Smooth muscle cell (in vitro differentiated cells): ENCODE measurements around the gene RFNG. TPM values are rescaled to one million over a fixed set of nuclear protein-coding genes. Genes with fewer than 3 reads are reported as not detected.

Experiments used
- DNase-seq: peaks from one replicate; lab custom pipeline; 2025; ENCODE audit not compliant: unreplicated experiment; lab: John Stamatoyannopoulos, UW
- H2AFZ ChIP-seq: fragments of 200-600 bp; sonication (generic); 2 replicates; pipeline ENCODE4 v1.6.0; 2016; ENCODE audit warnings: antibody characterized with exemption, low read depth, mild to moderate bottlenecking
- H3F3A ChIP-seq: fragments of 200-600 bp; sonication (generic); 2 replicates; pipeline ENCODE4 v1.6.0; 2017; ENCODE audit warnings: antibody characterized with exemption, low read depth
- H3K27ac ChIP-seq: fragments of 200-600 bp; sonication (generic); 2 replicates; pipeline ENCODE4 v1.5.1; 2016; ENCODE audit warnings: low read depth, mild to moderate bottlenecking
- H3K27me3 ChIP-seq: fragments of 200-600 bp; sonication (generic); 2 replicates; pipeline ENCODE4 v1.6.1; 2016; ENCODE audit warnings: low read depth, mild to moderate bottlenecking
- H3K36me3 ChIP-seq: fragments of 200-600 bp; sonication (generic); 2 replicates; pipeline ENCODE4 v1.5.1; 2016; ENCODE audit warnings: low read depth
- H3K4me1 ChIP-seq: fragments of 200-600 bp; sonication (generic); 2 replicates; pipeline ENCODE4 v1.5.1; 2016; ENCODE audit warnings: low read depth
- H3K4me2 ChIP-seq: fragments of 200-600 bp; sonication (generic); 2 replicates; pipeline ENCODE4 v1.6.0; 2016; ENCODE audit warnings: mild to moderate bottlenecking
- H3K4me3 ChIP-seq: fragments of 200-600 bp; sonication (generic); 2 replicates; pipeline ENCODE4 v1.5.1; 2016; ENCODE audit warnings: mild to moderate bottlenecking
- H3K79me2 ChIP-seq: fragments of 200-600 bp; sonication (generic); 2 replicates; pipeline ENCODE4 v1.6.0; 2016; ENCODE audit warnings: low read depth, mild to moderate bottlenecking
- H3K9ac ChIP-seq: fragments of 200-600 bp; sonication (generic); 2 replicates; pipeline ENCODE4 v1.6.0; 2016; ENCODE audit warnings: low read depth
- H3K9me3 ChIP-seq: fragments of 200-600 bp; sonication (generic); replicated peaks from 2 replicates; pipeline ENCODE4 v1.5.1; 2016; ENCODE audit warnings: low read depth
- H4K20me1 ChIP-seq: fragments of 200-600 bp; sonication (generic); 2 replicates; pipeline ENCODE4 v1.6.0; 2016; ENCODE audit warnings: low read depth
- WGBS: methylation state at CpG from one replicate; pipeline ENCODE4 v1.1.7; 2016; ENCODE audit warnings: low lambda C conversion rate; 5-methylcytosine and 5-hydroxymethylcytosine counted together
- polyA plus RNA-seq: library from polyadenylated mRNA; unstranded; fragments of >200 nt; fragmentation: Nextera tagmentation; extraction: Ambion mirVana; gene quantifications from 2 replicates; pipeline ENCODE4 v1.2.1, GENCODE V29; 2016
- total RNA-seq: library from RNA; depleted of rRNA; stranded (reverse); fragments of >200 nt; gene quantifications from 2 replicates; pipeline ENCODE4 v1.2.3, GENCODE V29; 2014
- TF ChIP-seq, protein P1 (sequence below): fragments of 200-600 bp; sonication (generic); IDR thresholded peaks from 2 replicates; pipeline ENCODE4 v1.5.1; 2017; ENCODE audit warnings: borderline replicate concordance, mild to moderate bottlenecking, antibody characterized with exemption; ENCODE audit not compliant: insufficient read depth, poor library complexity, severe bottlenecking

The RFNG gene
- total and polyA plus RNA-seq, 2 experiments from 2014 or later = 27.1 to 54.9 TPM

DNA sequence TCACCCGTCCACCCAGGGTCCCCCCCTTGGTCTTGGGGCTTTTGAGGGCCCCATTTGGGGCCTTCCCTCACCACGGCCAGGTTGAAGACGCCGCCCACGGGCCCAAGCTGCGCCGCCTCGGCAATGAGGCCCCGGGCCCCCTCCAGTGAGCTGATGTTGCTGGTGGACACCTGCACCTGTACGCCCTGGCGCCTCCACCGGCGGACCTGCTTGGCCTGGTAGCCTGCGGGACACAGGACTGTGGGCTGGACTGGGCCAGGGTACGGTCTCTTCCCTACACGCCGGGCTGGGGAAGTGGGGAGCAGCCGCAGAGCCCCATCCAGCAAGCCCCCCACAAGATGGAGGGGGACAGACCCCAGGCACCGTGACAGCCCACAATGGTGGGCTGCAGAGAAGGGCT lies 30.8 kb upstream of the RFNG start:
- H3K4me1 ChIP-seq = no peaks in the 10 kb centered on the region
- no peak for DNase-seq
- H3K4me3 ChIP-seq = no peak overlapping the region
- no peak overlapping the region for H3K27ac ChIP-seq
- no peak overlapping the region for H2AFZ ChIP-seq
- H3K36me3 ChIP-seq = no peaks in the 10 kb centered on the region
- no peaks in the 10 kb centered on the region for H3K79me2 ChIP-seq
- no peaks in the 10 kb centered on the region for H3F3A ChIP-seq
- TF ChIP-seq, protein P1, sequence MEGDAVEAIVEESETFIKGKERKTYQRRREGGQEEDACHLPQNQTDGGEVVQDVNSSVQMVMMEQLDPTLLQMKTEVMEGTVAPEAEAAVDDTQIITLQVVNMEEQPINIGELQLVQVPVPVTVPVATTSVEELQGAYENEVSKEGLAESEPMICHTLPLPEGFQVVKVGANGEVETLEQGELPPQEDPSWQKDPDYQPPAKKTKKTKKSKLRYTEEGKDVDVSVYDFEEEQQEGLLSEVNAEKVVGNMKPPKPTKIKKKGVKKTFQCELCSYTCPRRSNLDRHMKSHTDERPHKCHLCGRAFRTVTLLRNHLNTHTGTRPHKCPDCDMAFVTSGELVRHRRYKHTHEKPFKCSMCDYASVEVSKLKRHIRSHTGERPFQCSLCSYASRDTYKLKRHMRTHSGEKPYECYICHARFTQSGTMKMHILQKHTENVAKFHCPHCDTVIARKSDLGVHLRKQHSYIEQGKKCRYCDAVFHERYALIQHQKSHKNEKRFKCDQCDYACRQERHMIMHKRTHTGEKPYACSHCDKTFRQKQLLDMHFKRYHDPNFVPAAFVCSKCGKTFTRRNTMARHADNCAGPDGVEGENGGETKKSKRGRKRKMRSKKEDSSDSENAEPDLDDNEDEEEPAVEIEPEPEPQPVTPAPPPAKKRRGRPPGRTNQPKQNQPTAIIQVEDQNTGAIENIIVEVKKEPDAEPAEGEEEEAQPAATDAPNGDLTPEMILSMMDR = no peak
- WGBS = 96% methylated on average over 19 of the region's 19 CpGs
- no peaks in the 10 kb centered on the region for H3K27me3 ChIP-seq
- H3K9ac ChIP-seq = no peak overlapping the region
- no peaks in the 10 kb centered on the region for H3K9me3 ChIP-seq
- peaks cover 50% of the 10 kb centered on the region for H4K20me1 ChIP-seq
- no peak overlapping the region for H3K4me2 ChIP-seq

DNA sequence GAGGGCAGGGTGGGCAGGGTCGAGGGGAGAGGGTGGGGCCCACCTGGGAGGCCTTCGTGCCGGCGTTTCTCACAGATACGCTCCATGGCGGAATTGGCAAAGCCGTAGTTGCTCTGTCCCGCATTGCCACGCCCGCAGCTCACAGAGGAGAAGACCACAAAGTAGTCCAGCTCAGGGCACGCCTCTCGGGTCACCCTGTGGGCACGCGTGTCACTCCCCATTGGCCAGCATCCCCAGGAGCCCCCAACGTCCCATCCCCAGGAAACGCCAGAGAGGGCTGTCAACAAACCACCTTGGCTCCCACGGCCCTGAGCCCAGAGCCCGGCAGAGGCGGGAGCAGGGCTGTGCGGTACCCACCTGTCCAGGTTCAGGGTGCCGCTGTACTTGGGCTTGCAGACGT lies 30.4 kb upstream of the RFNG start:
- Histone ChIP-seq H3K27me3 (no peaks in the 10 kb centered on the region), H3K4me1 (no peaks in the 10 kb centered on the region), H3K4me2 (no peak overlapping the region), H2AFZ (no peak overlapping the region), H3K27ac (no peak overlapping the region), H3K79me2 (no peaks in the 10 kb centered on the region), H3K36me3 (no peaks in the 10 kb centered on the region), H3K9me3 (no peaks in the 10 kb centered on the region), H3K9ac (no peak overlapping the region), H3F3A (no peaks in the 10 kb centered on the region), H4K20me1 (peaks cover 46% of the 10 kb centered on the region), H3K4me3 (no peak overlapping the region)
- WGBS = 95% methylated on average over 21 of the region's 22 CpGs
- TF ChIP-seq, protein P1 = no peak
- no peak for DNase-seq

DNA sequence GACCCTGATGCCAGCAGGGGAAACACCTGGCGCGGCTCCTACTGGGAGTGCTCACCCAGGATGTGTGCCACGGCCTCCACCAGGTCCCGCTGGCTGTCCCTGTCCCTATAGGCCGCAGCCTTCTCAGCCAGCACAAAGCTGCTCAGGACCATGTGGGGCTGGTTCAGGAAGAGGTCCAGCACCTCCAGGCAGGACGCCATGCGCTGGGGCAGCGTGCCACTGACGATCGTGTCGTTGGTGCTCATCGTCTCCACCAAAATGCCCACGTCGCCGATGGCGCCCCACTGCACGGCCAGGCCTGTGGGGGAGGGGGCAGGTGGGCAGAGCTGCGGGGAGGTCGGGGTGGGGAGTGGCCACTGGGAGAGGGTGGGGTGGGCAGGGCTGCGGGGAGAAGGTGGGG lies 29.9 kb upstream of the RFNG start:
- Histone ChIP-seq H3K4me1 (no peaks in the 10 kb centered on the region), H2AFZ (no peak overlapping the region), H3F3A (no peaks in the 10 kb centered on the region), H3K27ac (no peak overlapping the region), H3K36me3 (no peaks in the 10 kb centered on the region), H4K20me1 (peaks cover 42% of the 10 kb centered on the region), H3K27me3 (no peaks in the 10 kb centered on the region), H3K4me2 (no peak overlapping the region), H3K4me3 (no peak overlapping the region), H3K9me3 (no peaks in the 10 kb centered on the region), H3K9ac (no peak overlapping the region), H3K79me2 (no peaks in the 10 kb centered on the region)
- 98% methylated on average over 19 of the region's 20 CpGs for WGBS
- DNase-seq = no peak
- TF ChIP-seq, protein P1 = no peak

DNA sequence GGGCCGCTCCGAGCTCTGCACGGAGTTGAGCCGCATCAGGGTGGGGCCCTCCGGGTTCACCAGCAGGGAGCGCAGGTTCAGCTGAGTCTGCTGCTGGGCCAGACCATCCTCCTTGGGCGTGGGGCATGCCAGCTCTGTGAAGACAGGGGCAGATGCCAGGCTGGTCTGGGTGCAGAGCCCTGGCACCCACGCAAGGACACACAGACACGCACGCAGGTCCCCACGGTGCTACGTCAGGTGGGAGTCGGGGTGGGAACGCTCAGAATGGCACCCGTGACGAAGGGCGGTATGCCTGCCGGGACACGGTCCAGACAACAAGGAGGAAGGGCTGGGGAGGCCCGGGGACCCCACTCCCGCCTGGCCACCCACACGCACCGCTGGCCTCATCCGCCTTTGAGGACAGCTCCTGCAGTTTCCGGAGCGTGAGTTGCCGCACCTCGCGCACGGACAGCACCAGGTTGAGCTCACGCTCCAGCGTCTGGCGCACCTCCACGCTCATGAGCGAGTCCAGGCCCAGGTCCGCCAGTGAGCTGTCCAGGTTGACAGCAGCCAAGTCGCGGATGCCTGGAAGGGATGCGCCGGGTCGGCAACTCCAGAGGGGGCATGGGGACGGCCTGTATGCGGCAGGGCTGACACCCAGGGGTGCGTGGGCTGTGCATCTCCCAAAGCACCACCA lies 29.3 kb upstream of the RFNG start:
- H4K20me1 ChIP-seq = peaks cover 40% of the 10 kb centered on the region
- DNase-seq = no peak
- no peaks in the 10 kb centered on the region for H3K9me3 ChIP-seq
- H3K4me3 ChIP-seq = no peak overlapping the region
- H3K27ac ChIP-seq = no peak overlapping the region
- H3K36me3 ChIP-seq = no peaks in the 10 kb centered on the region
- no peaks in the 10 kb centered on the region for H3F3A ChIP-seq
- H2AFZ ChIP-seq = no peak overlapping the region
- no peaks in the 10 kb centered on the region for H3K79me2 ChIP-seq
- H3K4me1 ChIP-seq = no peaks in the 10 kb centered on the region
- TF ChIP-seq, protein P1 = no peak
- H3K9ac ChIP-seq = no peak overlapping the region
- 96% methylated on average over 33 of the region's 44 CpGs for WGBS
- no peak overlapping the region for H3K4me2 ChIP-seq
- H3K27me3 ChIP-seq = no peaks in the 10 kb centered on the region
